Measurements from ENCODE around the gene DNAI1.

The DNAI1 gene

DNA sequence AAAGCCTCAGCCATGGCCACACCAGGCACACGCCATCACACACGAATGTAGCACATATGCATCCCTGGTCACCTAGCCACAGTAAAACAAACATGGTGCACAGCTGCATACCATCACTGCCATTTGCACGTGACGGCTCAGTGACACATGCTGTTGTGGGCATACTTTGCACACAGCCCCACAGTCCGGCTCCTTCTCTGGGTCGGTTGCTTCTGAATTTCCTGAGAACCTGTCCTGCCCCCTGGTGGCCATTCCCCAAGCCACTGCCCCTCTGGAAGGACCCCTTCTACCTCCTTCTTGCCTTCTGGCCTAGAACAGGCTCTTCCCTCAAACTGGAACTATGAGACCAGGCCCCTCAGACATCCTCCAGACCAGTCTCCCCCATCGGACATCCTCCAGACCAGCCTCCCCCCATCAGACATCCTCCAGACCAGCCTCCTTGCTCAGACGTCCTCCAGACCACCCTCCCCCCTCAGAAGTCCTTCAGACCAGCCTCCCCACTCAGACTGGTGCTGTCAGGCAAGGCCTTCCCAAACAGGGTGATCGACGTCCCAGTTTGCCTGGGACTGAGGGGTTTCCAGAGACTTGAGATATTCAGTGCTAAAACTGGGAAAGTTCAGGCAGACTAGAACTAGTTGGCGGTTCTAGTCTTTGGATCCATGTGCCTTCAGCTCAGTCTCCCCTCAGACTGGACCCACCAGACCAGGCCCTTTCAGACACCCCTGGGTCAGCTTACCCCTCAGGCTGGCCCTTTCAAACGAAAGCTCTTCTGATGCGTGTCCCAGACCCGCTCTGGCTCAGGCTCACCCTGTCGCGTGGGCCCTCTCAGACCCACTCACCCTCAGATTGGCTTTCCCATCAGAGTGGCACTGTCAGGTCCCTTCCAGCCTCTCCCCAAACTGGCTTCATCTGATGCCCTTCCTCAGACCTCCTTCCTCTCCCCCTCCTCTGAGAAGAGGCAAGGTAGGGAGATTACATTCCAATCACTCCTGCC, 88.5 kb downstream of the DNAI1 start:
- DNase-seq, result peak; percentile 86

DNA sequence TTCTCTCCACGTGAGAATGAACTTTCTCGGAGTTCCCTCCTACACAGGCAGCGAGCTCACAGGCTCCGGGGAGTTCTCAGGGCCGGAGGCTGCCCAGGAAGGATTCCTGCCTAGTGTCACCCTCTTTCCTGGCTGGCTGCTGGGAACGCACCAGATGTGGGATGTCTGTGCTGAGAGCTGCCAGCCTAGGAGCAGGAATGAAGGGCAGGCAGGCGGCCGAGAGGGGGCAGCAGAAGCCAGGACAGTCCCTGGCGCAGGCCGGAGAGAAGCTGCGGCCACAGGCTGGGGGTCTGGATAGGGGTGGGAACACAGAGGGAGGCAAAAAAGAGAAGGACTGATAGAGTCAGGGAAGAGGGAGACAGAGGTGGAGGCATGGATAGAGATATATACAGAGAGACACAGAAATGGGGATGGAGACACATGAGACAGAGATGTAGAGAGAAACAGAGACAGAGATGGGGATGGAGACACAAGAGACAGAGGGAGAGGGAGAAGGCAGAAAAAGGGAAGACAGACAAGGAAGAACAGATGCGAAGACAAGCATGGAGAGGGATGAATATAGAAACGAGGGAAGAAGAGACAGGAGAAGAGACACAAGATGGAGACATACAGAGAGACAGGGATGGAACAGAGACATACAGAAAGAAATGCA, 89.5 kb downstream of the DNAI1 start:
- DNase-seq, result peak; percentile 46

DNA sequence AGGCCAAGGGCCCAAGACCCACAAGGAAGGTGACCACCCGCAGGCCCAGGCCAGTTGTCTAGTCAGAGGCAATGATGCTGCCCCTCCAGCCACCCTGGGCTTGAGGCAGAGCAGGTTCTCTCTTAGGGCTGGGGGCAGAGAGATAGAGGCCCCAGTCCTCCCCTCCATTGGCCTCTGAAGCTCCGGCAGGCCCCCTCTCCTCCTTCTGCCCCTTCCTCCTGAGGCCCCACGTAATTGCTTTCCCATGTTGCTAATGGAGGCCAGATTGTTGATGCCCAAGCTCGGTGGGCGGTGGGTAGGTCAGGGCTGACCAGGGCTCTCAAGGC, 90.8 kb downstream of the DNAI1 start:
- DNase-seq, result no peak

DNA sequence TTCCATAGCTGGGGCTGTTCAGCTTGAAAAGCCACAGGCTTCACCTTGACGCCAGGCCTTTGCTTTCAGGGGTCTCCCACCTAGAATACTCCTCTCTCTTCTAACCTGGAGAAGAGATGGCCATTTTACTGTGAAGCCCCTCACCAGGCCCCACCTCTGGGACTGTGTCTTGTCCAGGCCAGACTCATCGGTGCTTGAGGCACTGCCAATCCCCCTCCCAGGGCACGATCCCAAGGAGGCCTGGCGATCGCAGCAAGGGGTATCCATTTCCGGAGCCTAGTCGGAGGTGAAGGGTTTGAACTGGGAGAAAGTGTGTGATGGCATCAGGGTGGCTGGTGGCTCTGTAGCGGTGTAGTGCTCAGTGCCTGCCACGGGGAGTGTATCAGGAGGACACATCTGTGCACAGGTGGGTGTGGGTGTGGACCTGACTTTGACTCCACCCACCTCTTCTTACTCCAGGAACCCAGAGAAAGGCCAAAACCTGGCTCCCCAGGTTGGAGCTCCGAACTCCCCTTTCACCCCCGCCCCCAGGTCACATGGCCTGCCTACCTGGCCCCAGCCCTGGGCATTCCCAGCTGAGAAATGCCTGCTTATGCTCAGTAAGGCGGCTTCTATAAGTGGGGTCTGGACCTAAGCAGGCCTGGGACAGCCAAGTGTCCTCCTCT, 91.5 kb downstream of the DNAI1 start:
- DNase-seq, result no peak

DNA sequence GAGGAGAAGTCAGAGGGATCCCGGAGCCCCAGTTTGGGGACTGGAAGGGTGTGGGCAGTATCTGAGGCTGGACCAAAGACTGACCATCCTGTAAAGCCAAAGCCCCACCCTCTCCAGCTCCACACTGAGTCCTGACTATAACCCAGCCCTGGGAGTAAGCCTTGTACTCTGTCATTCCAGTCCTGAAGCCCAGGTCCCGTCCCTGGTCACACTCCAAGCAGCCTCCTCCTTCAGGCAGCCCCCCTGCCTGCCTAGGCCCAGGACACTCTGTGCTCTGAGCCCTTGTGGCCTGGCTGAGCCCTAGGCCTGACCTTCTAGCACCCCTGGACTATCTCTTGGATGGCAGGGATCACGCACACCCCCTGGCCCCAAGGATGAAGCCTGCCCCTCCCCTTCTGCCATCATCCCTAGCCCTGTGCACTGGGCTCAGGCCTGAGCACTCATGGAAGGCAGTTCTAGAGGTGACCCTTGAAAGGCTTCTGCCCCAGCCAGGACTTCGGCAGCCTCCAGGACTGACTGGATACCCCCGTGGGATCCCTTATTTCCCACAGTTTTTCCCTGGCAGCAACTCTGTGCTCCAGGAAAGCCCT, 92.2 kb downstream of the DNAI1 start:
- no peak for DNase-seq

DNA sequence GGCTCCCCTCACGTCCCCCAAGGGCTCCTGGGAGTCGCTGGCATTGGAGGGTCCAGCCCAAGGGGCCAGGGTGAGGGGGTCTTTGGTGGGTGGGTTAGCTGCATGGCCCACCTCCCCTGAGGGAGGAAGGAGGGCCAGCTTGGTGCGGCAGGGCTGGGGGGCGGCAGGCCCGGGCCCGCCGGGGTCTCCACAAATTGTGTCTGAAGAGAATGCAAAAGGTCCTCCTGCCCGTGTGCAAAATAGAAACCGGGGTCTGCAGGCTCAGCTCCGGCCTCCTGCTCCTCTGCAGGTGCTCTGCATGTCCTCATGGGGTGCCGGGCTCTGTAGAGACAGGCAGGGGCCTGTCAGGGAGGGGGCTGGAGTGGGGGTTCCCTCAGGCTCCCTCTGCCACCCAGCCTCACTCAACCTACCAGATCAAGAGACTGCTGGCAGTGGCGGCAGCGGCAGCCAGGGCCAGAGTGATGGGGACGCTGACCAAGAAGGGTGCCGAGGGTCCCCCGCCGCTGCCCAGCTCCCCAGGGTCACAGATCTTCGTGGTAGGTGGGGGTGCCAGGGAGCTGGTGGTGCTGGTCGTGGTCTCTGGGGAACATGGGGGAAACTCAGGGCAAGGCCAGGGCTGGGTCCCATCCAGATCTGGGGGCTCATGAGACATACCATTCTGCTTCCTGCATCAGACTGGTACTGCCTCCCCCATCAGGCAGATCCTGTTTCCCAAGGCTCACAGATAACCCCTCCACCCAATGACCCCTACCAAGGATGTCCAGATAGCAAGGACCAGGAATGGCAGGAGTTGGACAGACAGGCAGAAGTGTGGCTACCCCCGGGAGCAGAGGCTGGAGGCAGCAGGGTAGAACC, 93.4 kb downstream of the DNAI1 start:
- DNase-seq, result no peak

DNA sequence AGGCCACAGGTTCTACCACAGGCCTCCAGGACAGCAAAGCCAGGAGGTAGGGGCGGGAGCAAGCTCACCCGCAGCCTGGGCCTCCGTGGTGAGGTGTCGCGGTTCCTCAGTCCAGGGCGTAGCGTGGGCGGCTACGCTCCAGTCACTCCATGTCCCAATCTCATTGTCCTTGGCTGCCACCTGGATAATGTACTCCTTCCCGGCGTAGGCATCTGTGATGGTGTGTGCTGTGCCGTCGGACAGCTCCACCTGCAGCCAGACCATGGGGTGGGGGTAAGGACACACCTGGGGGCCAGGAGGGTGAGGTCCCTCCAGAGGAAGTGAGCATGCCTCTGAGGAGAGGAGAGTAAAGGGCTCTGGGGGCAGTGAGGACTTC, 94.0 kb downstream of the DNAI1 start:
- DNase-seq, result no peak

DNA sequence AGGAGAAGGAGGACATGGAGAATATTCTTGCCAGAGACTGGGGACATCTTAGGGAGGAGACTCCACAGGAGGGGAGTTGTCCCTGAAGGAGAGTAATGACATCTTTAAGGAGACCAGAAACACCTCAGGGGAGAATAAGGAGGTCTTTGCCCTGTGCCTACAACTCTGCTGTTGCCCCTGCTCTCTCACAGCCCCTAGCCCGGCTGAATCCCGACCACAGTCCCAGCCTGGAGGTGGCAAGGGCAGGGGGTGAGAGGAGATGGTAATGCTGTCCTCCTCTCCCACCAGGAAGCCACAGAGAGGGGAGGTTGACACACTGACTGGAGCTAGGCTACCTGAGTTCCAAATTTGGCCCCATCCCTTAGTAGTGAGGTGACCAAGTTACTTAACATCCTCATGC, 94.4 kb downstream of the DNAI1 start:
- DNase-seq, result no peak

DNA sequence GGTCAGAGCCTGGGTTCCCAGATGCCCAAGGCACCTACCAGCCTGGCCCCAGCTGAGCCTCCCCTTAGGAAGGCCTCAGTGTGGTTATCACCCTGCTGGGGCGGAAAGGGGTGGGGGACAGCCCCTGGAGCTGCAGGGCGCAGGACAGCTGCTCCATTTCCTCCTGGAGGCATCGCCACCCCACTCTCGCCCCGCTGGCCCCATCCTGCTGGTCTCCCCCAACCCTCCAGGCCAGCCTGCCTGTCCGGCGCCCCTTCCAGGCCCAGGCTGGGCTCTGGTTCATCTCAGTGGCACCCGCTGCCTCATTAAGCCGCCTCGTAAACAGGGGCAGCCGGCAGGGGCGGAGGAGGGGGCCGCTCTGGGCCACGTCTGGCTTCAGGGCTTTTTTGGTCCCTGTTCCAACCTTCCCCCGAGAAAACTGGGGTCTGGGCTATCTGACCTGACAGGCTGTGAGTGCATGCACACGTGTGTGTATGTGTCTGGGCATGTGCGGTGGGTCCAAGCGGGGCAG, 95.0 kb downstream of the DNAI1 start:
- DNase-seq, result no peak

DNA sequence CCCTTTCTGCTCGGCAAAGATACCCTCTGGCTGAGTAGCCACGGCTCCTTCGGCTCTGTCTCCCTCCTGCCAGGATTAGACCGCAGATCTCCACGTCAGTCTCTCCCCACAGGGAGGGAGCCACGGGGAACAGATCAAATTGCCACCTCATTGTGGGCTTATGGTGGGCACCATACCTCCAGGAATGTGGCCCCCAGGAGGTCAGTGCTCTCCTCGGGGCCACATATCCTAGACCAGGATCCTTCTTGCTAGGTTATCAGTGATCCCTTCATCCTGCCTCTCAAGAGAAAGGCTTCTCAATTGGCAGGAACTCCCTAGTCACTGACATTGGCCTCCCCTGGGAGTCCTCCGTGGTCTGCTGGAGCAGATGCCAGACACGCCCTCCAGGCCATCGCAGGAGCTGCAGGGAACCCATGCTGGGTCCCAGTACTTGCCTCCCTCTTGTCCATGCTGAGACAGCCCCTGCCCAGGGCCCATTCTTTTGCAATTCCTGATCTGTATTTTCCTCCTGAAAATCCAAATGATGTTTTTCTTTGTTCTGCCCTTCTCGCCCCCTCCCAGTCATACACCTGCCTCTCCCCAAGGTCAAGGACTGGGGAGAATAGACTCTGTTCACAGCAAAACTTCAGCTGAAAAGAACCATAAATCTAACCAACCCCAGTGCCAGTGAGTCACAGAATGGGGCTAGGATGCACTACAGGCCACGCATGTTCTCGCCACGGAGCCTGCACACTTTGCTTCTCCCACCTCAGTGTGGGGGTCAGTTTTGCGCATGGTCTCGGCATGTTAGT, 95.8 kb downstream of the DNAI1 start:
- DNase-seq, result no peak

DNA sequence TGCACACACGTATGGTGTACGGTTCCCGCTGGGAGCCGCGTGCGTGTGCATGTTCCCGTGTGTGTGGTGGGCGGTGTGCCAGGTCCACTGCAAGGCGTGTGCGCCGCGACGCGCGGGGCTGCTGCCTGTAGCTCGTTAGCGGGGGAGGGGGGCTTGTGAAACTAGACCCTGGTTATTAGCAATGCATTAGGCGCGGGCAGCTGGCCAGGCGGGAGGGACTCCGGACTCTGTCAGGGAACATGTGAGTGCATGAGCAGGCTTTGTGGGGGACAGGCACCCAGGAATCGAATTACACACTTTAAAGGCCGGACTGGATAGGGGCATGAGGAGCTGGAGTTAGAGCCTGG, 96.4 kb downstream of the DNAI1 start:
- DNase-seq, result no peak

DNA sequence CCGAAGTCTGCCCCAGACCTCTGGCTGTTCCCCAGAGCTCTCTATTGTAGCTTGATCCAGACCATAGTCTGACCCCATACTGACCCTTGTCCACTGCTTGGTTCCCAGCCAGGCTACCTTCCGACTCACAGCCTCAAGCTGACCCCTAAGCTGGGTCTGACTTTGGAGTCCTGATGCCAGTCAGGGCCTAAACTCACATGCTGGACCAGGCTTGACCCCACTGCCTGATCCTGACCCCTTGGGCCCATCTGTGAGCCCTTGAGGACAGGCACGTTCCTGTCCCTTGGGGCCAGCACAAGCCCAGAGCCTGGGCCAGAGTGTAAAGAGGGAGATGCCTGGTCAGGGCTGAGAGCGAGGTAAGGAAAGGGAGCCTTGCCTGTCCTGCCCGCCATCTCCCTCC, 96.9 kb downstream of the DNAI1 start:
- DNase-seq, result no peak

DNA sequence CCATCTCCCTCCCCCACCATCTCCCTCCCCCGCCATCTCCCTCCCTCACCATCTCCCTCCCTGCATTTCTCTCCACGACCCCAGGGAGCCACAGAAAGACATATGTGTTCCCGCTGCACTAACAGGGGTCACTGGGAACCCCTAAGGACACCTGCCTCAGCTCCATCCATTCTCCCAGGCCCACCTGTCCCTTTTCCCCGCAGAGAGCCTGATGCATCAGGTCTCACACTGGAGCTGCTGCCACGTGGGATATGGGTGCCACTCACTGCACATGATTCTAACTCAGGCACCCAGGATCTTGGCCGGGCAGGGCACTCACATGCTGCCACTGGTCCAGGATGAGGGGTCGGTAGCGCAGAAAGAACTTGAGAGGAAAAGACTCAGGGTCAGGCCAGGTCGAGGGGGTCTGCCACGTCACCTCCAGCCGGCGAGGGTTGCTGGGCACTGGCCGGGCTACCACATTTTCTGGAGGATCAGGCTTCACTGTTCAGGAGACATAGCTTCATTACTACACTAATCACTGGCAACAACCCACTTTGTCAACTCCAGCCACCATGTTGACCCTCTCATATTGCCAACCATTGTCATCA, 97.4 kb downstream of the DNAI1 start:
- no peak for DNase-seq

DNA sequence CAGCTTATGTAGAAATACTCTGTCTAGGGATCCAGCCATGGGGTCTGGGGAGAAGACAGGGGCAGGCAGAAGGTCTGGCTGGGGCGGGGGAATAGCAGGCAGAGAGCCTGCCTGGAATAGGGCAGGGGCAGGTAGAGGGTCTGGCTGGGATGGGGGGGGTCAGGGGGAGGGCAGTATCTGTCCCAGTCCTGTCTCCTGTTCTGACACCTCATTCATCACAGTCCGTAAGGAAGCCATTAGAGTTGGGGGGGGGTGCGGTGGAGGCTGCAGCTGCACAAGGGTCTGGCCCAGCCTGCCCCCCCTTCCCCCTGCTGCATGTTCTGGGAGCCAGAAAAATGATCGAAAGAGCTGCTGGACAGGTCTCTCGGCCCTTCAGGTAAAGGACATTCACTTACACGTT, 98.3 kb downstream of the DNAI1 start:
- no peak for DNase-seq

DNA sequence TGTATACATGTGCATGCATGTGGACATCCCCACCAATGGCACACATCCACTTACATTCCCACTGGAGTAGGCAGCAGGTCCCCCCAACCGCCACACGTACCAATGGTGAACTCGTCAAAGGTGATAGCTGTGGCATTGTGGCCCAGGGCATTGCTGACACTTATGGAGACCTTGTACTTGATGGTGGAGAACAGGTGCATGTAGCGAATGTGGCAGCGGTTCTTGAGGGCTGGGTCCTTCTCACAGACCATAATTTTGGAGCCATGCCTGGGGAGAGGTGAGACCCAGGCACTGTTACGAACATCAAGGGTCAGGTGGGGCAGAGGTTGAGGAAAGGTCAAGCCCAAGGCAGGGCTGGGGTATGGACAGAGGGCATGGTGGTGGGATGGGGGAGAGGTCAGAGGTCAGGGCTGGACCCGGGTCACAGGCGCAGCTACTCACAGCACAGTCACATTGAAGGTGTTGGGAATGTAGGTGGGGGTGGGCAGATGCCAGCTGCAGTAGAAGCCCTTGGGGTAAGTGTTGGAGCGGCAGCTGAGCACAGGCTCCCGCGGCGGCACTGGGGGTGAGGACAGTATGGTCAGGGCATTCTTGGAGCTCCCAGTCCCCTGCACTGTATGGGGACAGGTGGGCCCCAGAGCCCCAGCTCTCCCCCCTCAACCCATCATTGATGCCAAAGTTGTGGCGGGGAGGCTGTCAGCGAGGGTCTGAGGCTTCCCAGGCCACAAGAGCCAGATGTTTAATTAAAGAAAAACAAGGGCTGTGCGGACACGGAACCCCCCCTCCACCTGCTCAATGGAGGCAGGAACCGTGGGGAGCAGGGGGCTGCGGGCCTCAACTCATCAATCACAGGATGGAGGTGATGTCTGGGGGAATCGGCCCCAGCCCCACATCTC, 99.1 kb downstream of the DNAI1 start:
- no peak for DNase-seq

DNA sequence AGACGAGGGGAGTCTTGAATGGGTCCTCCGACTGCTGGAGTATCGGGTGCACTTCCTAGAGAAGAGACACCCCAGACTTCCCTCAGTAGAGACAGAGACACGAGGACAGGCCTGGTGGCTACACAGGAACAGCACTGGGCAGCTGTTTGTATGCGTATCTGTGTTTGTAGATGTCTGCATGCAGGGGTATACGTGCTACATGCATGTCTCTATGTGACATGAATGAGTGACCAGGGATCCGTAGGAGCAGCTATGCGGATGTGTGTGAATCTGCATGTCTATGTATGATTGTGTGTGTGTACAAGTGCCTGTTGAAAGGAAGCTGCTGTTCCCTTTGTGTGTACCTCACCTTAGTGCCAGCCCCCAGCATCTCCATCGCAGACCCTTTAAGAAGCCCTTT, 99.8 kb downstream of the DNAI1 start:
- no peak for DNase-seq

DNA sequence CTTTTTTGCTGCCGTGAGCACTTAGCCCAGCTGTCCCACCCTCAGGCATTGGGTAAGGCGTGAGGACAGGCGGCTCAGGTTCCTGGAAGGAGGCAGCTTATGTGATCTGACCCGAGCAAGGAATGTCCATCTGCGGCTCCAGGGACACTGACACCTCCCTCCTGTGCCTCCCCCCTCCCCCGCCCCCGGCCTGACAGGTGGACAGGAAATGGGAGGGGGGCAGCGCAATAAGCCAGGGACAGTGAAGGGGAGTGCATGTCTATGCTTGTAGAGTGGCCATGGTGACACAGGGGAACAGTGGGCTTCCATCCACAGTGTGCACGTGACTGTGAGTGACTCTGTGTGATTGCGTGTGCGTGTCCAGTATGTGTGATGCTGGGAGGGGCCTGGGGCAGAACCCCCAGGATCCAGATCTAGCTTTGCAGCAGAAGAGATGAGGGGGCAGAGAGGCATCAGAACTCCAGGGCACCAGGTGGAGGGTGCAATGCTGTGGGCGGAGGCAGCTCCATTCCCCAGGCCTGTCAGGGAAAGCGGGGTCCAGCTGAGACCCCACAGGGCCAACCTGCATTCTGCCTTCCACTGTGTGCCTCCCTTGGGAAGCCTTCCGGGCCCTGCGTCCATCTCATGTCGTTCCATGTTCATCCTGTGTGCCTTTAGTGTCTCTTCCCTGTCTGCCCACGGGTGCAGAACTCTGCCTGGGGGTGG, 100.5 kb downstream of the DNAI1 start:
- DNase-seq, result no peak

DNA sequence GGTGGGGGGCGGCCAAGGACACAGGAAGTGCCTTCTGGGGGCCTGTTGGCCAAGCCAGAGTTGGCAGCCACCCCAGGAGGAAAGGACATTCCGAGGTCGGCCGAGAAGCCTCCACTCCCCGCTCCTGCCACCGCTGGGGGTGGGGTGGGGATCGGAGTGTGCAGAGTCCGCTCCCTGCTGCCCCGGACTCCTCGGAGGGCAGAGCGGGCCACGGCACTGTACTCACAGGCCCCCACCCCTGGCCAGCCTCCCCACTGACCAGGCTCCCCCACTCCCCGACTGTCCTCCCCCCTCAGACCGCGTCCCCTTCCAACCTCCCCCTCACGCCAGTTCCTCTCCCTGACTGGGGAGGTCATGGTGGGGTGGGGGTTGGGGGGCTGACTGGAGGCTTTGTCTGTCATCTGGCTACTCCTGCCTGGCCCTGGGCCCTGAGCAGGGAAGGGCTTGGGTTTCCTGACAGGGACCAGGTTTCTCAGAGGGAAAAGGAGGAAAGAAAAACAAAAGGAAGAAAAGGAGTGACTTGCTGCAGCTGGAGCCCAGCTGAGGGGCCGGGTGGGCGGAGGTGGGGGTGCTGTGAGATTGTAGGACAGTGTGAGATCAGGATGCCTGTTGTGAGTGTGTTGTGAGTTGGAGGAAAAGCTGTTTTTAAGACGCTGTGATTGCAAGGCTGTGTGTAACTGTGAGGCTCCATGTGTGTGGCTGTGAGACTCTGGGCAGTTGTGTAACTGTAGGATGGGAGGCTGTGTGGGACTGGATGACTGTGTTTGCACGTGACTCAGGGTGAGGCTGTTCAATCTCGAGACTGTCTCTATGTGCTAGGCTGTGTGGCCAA, 101.2 kb downstream of the DNAI1 start:
- DNase-seq, result no peak
